Measurements from ENCODE around the gene MYPOP. TPM values are rescaled to one million over a fixed set of nuclear protein-coding genes. Genes with fewer than 3 reads are reported as not detected.

MYPOP gene
- total and polyA plus RNA-seq, 2 of the 13 experiments (the other 11 are each of a cell fraction or from before 2014, with no cell fraction given): 2.3 to 2.7 TPM

DNA sequence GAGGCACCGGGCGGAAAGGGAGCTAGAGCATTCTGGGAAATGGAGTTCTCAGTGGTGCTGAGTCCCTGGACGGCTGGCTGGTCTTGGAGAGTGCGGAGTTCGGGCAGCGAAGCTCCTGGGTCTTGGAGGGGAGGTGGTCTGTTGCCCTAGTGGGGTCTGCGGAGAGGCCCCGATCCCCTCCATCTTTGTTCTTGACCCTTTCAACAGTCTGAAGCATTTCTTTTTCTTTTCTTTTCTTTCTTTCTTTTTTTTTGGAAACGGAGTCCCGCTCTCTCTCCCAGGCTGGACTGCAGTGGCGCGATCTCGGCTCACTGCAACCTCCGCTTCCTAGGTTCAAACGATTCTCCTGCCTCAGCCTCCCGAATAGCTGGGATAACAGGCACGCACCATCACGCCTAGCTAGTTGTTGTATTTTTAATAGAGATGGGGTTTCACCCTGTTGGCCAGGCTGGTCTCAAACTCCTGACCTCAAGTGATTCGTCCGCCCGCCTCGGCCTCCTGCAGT is 39.0 kb downstream of the MYPOP start (continued):
- TF ChIP-seq, protein P1, sequence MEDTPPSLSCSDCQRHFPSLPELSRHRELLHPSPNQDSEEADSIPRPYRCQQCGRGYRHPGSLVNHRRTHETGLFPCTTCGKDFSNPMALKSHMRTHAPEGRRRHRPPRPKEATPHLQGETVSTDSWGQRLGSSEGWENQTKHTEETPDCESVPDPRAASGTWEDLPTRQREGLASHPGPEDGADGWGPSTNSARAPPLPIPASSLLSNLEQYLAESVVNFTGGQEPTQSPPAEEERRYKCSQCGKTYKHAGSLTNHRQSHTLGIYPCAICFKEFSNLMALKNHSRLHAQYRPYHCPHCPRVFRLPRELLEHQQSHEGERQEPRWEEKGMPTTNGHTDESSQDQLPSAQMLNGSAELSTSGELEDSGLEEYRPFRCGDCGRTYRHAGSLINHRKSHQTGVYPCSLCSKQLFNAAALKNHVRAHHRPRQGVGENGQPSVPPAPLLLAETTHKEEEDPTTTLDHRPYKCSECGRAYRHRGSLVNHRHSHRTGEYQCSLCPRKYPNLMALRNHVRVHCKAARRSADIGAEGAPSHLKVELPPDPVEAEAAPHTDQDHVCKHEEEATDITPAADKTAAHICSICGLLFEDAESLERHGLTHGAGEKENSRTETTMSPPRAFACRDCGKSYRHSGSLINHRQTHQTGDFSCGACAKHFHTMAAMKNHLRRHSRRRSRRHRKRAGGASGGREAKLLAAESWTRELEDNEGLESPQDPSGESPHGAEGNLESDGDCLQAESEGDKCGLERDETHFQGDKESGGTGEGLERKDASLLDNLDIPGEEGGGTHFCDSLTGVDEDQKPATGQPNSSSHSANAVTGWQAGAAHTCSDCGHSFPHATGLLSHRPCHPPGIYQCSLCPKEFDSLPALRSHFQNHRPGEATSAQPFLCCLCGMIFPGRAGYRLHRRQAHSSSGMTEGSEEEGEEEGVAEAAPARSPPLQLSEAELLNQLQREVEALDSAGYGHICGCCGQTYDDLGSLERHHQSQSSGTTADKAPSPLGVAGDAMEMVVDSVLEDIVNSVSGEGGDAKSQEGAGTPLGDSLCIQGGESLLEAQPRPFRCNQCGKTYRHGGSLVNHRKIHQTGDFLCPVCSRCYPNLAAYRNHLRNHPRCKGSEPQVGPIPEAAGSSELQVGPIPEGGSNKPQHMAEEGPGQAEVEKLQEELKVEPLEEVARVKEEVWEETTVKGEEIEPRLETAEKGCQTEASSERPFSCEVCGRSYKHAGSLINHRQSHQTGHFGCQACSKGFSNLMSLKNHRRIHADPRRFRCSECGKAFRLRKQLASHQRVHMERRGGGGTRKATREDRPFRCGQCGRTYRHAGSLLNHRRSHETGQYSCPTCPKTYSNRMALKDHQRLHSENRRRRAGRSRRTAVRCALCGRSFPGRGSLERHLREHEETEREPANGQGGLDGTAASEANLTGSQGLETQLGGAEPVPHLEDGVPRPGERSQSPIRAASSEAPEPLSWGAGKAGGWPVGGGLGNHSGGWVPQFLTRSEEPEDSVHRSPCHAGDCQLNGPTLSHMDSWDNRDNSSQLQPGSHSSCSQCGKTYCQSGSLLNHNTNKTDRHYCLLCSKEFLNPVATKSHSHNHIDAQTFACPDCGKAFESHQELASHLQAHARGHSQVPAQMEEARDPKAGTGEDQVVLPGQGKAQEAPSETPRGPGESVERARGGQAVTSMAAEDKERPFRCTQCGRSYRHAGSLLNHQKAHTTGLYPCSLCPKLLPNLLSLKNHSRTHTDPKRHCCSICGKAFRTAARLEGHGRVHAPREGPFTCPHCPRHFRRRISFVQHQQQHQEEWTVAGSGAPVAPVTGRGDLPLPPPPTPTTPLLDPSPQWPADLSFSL (CRISPR knock-in tag; IDR thresholded peaks at IDR 0.05): no peak
- no peak for TF ChIP-seq NCOA2 (CRISPR knock-in tag; IDR thresholded peaks at IDR 0.05)
- no peak for TF ChIP-seq ZZZ3 (CRISPR knock-in tag; IDR thresholded peaks at IDR 0.05; ENCODE audit: borderline replicate concordance)
- TF ChIP-seq, protein P2, sequence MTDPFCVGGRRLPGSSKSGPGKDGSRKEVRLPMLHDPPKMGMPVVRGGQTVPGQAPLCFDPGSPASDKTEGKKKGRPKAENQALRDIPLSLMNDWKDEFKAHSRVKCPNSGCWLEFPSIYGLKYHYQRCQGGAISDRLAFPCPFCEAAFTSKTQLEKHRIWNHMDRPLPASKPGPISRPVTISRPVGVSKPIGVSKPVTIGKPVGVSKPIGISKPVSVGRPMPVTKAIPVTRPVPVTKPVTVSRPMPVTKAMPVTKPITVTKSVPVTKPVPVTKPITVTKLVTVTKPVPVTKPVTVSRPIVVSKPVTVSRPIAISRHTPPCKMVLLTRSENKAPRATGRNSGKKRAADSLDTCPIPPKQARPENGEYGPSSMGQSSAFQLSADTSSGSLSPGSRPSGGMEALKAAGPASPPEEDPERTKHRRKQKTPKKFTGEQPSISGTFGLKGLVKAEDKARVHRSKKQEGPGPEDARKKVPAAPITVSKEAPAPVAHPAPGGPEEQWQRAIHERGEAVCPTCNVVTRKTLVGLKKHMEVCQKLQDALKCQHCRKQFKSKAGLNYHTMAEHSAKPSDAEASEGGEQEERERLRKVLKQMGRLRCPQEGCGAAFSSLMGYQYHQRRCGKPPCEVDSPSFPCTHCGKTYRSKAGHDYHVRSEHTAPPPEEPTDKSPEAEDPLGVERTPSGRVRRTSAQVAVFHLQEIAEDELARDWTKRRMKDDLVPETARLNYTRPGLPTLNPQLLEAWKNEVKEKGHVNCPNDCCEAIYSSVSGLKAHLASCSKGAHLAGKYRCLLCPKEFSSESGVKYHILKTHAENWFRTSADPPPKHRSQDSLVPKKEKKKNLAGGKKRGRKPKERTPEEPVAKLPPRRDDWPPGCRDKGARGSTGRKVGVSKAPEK (CRISPR knock-in tag; IDR thresholded peaks at IDR 0.05; ENCODE audit: borderline replicate concordance): no peak
- TF ChIP-seq, protein P3, sequence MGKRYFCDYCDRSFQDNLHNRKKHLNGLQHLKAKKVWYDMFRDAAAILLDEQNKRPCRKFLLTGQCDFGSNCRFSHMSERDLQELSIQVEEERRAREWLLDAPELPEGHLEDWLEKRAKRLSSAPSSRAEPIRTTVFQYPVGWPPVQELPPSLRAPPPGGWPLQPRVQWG (CRISPR knock-in tag; IDR thresholded peaks at IDR 0.05; ENCODE audit: borderline replicate concordance, low read depth): no peak
- no peak for TF ChIP-seq NCOA5 (CRISPR knock-in tag; IDR thresholded peaks at IDR 0.05)
- no peak for TF ChIP-seq BHLHE40 (IDR thresholded peaks at IDR 0.05; ENCODE audit: low read length)
- no peak for TF ChIP-seq ZMYM3 (CRISPR knock-in tag; IDR thresholded peaks at IDR 0.05)
- TF ChIP-seq THAP11 (CRISPR knock-in tag; IDR thresholded peaks at IDR 0.05): peak; percentile 72
- no peak for TF ChIP-seq ZNF879 (CRISPR knock-in tag; IDR thresholded peaks at IDR 0.05)
- TF ChIP-seq TSC22D2 (CRISPR knock-in tag; IDR thresholded peaks at IDR 0.05; ENCODE audit: borderline replicate concordance): 0 out of 2 replicates have a peak, but pooled peaks have one; percentile 8
- no peak for TF ChIP-seq ZNF672 (CRISPR knock-in tag; IDR thresholded peaks at IDR 0.05)
- TF ChIP-seq, protein P4, sequence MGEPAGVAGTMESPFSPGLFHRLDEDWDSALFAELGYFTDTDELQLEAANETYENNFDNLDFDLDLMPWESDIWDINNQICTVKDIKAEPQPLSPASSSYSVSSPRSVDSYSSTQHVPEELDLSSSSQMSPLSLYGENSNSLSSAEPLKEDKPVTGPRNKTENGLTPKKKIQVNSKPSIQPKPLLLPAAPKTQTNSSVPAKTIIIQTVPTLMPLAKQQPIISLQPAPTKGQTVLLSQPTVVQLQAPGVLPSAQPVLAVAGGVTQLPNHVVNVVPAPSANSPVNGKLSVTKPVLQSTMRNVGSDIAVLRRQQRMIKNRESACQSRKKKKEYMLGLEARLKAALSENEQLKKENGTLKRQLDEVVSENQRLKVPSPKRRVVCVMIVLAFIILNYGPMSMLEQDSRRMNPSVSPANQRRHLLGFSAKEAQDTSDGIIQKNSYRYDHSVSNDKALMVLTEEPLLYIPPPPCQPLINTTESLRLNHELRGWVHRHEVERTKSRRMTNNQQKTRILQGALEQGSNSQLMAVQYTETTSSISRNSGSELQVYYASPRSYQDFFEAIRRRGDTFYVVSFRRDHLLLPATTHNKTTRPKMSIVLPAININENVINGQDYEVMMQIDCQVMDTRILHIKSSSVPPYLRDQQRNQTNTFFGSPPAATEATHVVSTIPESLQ (CRISPR knock-in tag; conservative IDR thresholded peaks at IDR 0.05): no peak
